GM21360 (cell line): ENCODE results near the gene JADE2.

Experiments used
- ATAC-seq: cut with Tn5 transposase; IDR thresholded peaks from one replicate; pipeline ENCODE4 v1.9.1; 2021; ENCODE audit warnings: mild to moderate bottlenecking, moderate library complexity; ENCODE audit not compliant: unreplicated experiment

Gene JADE2

DNA sequence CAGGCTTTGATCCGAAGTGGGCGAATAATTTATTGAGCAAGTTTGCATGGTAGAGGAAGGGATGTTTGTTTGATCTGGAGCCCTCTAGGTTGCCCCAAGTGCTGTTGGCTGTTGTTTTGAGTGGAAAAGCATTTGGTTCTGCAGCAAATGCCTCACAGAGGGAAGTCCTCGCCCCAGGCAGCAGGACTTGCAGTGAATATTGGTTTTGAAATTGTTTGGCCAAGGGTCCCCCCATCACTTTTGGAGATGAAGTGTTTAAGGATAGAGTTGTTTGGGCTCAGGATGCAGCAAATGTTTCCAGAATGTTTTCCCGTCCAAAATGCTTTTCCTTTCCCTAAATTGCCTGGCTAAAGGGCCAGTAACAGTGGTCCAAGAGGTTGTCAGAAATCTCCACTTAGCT, 3.1 kb downstream of the JADE2 start:
- ATAC-seq, result no peak

DNA sequence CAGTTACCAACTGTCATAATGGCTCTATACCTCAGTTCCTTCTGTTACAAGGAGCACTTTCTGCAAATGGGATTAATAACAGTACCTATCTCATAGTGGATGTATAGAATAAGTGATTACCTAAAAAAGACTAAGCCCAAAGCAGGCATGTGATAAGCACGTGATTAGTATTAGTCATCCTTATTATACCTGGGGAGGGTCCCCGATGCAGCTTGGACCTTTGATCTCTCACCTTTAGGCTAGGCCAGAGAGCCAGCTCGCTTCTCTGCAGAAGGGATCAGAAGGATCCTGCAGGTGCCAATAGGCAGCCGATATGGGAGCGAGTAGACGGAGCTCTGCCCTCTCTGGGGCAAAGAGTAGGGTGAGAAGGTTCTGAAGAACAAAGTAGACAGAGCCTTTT, 4.0 kb downstream of the JADE2 start:
- no peak for ATAC-seq

DNA sequence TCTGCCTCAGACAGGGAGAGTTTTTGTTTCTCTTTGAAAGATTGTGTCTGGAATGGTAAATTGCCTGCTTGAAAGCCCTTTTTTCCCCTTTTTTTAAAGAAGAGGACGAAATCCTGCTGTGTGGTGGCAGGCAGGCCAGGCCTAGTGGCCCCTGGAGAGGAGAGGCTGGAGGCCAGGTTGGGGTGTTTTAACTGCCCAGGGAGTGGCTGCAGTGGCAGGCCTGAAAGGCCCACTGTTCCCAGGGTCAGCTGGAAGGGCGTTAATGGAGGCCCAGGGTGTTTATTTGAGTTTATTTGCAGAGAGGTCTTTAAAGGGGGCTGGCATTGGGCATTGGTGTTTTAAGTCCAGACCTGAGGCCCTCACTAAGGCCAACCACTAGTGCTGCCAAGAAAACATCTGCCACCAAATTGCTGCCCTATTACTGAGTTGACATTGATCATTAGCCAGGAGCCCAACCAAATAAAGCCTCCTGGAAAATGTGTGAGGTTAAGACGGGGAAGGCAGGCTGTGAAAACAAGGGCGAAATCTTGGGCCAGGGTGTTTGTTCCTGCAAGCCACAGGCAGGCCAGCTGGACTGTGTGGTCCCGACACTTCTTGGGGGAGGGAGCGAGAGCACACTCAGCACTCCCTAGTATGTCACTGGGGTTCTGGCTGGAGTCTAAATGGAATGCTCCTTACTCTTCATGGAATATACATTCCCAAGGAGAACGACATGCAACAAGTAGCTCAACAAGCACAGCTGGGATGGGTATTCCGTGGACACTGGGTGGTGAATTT, 5.0 kb downstream of the JADE2 start:
- no peak for ATAC-seq

DNA sequence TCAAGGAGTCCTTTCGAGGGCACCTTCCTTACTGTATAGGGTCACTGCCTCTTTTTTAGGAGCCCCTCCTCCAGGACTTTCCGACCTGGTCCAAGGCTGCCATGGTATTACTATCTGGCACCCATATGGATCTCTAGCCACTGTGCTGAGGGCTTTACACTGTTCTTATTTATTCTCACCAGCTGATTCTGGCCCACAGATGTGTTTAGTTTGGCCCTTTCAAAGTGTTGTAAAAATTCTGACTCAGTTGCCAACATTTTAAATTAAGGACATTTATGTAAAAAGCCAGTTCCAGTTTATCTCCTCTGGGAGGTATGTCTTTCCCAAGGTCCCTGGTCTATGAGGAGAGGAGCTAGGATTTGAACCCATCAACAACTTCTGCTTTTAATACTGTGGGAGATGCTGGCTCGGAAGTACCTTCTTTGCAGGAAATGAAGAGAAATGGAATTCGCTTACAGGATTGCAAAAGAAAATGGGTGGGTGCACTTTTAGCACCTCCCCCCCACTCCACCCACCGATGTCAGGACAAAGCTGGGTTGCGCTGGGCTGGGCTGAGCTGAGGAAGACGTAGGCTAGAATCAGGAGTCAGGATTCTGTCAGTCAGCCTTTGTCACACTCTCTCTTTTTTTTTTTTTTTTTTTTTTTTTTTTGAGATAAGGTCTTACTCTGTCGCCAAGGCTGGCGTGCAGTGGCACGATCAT, 7.8 kb downstream of the JADE2 start:
- no peak for ATAC-seq

DNA sequence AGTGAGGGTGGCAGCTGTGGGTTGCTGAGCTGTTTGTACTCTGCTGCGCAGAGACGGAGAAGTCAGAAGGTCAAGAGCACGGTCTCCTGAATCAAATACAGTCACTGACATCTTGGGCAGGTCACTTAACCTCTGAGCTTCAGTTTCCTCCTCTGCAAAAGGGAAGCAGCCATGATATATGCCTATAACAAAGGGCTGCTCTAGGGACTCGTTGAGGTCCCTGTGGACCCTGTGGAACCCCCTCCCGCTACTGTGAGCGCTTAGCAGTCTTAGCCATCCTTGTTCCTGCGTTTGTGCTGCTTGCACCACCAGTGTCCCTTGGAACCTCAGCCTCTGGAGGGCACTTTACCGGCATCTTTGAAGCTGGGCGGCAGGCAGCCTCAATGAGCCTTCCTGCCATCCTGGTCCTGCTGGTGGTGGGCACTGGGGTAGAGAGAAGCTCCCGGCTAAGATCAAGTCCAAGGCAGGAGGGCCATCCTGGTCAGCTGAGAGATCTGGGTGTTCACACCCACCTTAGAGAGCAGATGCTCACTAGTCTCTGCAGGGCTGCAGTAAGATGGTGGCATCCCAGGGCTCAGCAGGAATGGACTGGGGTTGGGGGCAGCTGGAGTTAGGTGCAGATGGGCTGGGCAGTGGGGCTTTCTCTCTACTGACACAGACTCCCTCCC, 8.7 kb downstream of the JADE2 start:
- ATAC-seq, result no peak

DNA sequence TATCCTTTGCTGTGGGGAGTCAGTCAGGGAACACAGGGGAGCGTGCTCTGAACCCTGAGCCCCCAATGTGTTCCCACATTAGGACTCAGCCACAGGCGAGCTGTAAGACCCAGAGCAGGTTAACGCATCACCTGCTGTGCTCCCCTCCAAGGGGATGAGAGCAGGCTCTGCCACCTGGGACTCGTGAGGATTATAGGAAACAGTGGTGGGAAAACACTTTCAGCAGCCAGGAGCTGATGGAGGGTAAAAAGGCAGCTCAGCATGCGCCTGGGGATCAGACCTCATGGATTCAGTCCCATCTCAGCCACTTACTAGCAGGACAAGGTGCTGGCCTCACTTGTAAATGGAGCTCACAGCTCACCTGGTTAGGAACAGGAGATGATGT, 9.2 kb downstream of the JADE2 start:
- no peak for ATAC-seq

DNA sequence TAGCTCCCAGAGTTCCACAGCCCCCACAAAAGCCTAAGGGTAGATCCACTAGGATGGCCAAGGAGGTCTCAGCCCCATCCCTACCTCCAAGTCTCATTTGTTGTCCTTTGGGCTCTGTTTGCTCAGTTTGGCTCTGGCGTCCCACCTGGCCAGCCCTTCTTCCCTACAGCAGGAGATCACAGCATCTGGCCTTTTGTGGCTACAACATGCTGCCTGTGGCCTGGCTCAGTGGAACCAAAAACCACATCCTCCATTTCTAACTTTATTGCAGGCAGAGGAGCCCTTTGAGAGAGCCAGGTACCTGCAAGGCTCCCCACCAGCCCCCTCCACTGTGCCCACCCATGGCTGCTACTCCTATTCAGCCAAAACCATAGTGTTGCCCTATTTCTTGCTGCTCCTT, 11.4 kb downstream of the JADE2 start:
- ATAC-seq, result no peak

DNA sequence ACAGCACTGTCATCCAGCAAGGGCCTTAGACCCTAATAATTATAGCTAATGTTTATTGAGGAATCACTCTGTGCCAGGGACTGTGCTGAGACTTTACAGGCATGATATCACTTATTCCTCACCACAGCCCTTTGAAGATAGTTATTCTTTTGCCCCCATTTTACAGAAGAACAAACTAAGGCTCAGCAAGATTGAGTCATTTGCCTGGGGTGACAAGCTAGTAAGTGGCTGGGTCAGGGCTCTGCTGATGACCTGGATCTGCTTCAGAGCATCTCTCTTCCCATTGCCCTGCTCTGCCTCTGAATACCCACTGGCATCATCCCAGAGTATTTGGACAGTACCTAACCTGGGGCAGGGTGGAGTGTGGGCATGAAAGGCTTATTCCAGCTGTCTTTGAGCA, 11.8 kb downstream of the JADE2 start:
- no peak for ATAC-seq

DNA sequence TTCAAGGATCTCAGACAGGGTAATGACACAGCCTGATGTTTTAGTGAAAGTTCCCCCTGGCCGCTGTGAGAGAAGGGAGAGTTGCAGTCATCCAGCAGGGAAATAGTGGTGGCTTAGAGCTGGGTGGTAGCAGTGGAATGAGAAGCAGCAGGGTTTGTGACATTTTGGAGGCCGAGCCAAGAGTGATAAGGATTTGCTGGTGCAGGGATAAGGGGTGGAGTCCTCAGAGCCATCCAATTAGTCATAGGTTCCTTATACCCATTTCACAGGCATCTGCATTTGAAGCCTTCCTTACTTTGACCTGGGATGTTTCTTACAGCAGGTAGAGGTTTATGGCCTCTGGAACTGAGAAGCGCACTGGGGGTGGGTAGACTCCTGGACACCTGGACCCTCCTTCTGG, 12.8 kb downstream of the JADE2 start:
- ATAC-seq, result no peak

DNA sequence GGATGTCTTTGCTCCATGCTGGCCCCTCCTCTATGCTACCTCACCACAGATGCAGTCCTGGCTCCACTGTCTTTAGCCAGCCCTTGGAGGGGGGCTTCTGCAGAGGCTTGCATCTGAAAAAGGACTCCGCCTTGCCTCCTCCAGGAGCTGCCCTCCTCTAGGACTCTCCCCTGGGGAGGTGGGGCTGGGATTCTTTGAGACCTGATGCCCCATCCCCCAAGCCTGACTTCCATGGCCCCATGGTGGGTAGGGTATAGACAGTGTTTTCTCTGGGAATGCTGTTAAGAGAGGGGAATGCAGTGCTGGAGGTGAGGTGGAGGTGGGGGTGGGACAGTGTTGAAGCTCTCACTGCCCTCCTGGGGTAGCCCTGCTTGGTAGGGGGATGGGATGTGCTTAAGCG, 14.3 kb downstream of the JADE2 start:
- no peak for ATAC-seq

DNA sequence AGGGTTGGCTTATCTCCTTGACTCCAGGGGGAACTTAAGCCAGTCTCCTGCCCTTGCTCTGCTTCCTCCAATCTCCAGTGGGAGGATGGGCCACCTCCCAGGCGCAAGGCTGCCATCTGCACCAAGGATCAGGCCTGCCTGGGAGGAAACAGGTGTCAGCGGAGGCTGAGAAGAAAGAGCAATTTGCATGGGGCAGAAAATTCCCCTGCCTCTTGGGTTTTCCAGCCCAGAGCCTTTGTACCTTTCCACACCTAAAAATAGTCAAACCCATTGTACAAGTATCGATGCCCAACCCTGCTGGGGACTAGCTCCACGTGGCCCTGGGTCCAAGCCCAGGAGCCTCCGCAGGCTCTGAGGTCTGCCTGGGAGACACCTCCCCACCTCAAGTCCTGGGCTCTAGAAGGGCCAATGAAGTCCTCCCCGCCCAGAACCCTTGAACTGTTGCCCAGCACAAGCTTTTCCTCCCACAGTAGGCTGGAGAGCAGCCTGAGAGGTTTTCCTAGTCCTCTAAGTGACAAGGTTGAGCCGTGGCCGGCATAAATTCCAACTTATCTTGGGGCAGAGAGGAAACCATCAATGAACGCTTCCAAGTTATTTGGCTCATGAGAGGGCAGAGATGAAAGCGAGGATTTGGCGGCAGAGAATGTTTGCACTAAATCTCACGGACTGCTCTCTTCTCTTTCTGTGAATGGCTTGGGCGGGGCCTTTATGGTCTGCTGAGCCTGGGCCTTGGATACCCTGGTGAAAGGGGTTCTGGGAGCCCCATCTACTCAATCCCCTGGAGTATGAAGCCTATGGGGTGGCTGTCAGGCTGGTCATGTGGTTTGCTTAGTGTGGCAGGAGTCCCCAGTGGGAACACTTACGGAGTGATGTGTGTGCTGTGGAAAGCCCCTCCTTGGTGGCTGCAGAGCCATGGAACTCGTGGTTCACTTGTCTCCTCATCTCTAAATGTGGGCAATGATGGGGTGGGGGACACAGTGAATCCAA, 15.6 kb downstream of the JADE2 start:
- ATAC-seq, result peak; percentile 34

DNA sequence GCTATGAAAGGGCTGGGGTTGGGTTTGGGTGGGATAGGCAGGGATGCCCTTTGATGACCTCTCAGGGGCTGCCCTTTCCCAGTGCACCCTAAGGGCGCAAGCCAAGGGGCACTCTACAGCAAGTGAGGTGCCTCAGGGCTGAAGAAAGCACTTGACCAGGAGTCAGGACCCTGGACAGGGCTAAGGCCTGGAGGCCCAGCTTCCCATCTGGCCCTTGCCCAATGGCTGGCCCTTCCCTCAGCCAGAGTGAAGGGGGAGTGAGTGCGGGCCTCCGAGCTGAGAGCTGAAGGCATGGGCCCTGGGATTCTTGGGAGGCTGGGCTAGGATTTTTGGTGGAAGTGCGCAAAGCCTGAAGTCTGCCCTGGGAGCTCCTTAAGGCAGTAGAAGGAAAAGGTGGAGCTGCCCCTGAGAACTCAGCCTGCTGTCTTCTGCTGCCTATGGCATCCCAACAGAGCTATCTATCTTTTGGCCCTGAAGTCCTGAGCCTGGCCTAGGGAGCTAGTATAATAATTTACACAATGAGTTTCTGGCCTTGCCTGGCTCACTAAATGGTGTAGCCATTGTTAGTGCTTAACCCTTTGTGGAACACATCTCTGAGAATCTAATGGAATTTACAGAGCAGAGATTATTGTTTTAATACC, 16.4 kb downstream of the JADE2 start:
- no peak for ATAC-seq

DNA sequence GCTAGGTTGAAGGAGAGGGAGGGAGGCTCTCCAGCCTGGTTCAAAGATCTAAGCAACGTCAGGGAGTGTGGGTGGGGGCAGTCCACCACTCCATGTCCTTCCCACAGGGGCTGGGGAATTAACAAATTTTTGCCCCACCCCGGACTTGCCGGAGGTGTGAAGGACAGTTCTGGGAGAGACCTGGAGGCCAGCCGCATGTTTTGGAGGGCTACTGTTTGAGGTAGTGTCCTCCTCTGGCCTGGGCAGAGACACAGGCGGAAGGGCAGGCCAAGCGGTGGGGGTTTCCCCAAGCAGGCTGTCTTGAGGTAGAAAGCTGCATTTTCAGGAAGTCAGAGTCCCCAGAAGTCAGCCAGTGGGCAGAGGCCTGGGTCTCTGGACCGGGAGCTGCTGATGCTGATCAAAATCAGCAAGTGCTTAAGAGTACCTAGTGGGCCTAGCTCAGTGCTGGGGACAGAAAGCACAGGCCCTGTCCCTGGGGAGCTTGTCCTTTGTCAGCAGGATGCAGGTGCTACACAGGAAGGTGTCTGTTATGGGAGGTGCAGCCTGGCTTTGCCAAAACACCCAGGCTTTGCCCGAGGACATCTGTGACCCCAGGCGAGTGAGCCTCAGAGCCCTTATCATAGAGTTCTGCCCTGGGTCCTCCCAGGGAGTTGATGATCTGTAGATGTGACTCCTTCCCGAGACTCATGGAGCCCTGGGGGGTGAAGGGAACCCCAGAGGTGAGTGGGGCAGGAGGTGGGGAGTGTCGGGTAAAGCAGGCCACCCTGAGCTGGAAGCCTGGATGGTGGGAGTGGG, 18.5 kb downstream of the JADE2 start:
- peak; percentile 37 for ATAC-seq

DNA sequence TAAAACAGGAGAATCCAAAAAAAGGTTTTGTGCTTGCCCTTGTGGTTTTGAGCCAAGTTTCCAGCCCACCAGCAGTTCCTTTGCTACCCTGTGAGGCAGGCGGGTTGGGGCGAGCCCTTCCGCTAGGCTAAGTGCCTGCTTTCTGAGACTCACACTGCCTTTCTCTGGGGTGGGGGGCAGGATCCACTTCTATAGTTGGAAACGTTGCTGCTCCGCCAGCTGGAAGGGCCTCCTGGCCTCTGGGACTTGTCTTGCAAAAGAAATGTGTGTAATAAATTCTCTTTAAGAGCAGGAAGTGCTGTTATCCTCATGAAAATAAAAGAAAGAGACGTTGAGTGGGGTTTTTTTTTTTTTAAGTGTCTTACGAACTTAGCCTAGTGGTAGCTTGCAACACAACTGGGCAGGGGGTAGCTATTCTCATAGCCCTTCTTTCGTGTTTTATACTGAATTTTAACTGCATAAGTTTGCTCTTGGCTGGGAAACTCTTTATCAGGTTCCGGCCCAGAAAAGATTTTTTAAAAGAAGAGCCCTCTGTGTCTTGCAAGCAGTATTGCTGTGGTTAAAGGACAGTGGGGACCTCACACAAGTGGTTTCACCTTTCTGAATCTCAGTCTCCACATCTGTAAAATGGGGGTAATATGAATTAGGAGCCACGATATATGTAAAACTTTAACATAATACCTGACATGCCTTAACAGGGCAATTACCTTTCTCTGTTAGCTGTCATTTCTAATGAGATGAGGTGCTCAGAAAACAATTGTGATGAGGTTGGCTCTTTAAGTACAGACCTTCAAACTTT, 19.8 kb downstream of the JADE2 start:
- ATAC-seq, result no peak

DNA sequence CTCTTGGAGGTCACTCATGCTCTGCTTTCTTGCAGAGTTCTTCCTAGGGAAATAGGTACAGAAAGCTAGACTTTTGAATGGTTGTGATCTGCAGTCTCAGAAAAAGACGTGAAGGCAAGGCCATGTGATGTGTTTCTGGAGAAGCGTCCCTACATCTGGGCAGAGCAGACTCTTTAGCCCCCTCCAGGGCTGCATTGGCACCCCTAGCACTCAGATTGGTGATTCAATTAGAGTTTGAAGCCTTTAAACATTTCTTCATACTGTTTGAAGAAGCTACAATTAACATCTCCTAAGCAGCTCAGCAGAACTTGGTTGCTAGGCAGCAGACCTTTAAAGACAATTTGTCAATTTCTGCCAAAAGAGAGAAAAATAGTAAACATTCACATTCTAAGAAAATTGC, 21.6 kb downstream of the JADE2 start:
- ATAC-seq, result no peak

DNA sequence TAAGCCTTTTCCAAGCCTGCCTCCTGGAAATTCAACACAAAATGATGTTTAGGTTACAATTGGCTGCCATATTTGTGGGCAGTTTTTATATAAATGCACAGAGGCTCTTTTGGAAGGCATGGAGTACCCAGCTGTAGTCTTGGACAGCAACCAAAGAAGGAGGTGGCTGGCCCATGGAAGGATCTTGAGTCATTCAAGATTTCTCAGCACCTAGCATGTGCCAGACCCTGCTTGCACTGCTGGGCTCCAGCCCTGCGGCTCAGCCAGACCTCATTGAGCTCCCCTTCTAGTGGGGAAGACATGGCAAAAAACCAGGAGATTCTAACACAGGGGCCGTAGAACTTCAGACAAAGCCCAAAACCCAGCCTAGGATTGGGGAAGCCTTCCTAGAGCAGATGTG, 22.1 kb downstream of the JADE2 start:
- no peak for ATAC-seq

DNA sequence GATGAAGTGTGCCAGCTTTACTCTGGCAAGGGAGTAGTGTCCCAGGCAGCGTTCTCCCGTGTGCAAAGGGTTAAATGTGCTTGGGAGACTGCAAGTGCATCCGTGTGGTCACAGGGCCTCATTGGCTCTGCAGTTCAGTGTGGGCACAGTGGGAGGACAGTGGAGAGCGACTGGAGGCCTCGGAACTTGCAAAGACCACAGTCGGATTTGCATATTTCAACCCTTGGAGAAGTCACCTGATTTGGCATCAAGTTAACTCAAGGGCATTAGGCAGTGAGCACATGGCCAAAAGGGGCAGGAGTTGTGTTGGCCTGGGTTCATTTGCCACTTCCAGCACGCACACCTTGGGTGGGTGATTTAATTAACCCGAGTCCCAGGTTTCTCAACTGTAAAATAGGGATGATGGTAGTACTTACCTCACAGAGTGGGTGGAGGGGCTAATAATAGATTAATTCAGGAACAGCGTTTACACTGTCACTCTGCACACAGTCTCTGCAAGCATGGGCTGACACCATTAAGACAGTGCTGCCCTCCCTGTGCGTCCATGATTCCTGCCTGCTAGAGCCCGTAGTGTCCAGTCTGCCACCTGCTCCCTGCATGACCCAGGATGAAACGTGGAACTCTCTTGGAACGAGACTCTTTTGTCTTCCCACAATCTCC, 22.7 kb downstream of the JADE2 start:
- no peak for ATAC-seq

DNA sequence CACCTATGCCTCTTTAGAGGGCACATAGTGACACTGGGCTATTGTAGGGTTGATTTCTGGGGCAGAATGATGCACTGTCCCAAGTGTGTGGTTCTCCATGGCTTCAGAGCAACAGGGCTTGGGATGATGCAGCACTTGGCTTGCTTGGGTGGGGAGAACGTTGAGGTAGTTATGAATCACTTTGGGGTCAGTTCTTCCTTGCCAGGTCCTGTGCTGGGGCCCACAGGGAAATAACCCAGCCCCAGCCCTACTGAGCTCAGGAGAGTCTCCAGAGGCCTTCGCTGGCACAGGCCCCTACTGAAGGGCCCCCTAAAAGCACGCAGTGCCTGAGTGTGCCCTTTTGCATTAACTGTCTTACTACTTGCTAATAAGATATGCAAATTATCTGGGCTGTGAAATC, 24.2 kb downstream of the JADE2 start:
- ATAC-seq, result no peak
